DMS53 treated with DMSO at 0.1 percent for 48 hours (cell line): Measurements from ENCODE around the gene RHBDF1.
A peak's percentile ranks its signal among the peaks of the same experiment; 100 is the strongest.

ENCODE experiments used
- DNase-seq: peaks from one replicate; lab custom pipeline; 2025; ENCODE audit not compliant: unreplicated experiment; lab: John Stamatoyannopoulos, UW

RHBDF1 gene

DNA sequence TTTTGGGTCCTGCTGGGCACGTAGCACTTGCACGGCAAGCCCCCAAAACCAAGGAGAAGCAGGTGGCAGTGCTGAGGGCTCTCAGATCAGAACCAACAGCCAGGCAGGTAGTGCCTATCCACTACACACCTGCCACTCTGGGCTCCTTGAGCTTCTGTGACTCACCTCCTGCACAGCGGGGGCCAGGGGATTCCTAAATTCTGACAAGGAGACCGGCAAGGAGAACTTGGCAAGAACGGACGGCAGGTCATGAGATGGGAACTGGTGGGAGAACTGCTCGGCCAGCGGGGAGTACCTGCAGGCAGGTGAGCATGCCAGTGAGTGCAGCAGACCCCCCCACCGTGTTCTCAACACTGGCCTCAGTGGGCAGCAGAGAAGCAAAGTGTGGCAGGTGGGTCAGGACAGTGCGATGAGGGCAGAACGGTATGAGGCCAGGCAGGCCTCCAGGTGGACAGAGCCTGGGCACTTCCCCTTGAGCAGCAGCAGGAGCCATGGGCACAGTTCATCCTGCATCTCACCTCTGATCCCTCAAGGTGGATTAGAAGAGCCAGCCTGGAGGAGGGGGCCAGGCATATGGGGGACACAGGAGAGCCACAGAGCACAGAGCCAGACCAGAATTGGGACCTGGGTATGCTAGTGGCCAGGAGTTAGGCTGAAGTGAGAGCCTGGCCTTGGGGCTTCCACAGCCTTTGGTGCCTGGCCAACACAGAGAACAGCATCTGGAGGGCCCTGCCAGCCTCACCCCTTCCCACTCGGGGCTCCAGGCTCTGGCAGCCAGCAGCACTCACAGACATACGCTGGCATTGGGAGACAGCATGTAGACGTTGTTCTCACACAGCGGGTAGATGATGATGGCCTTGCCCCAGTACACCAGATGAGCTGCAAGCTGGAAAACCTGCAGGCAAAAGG lies 20.3 kb upstream of the RHBDF1 start:
- DNase-seq, result no peak

DNA sequence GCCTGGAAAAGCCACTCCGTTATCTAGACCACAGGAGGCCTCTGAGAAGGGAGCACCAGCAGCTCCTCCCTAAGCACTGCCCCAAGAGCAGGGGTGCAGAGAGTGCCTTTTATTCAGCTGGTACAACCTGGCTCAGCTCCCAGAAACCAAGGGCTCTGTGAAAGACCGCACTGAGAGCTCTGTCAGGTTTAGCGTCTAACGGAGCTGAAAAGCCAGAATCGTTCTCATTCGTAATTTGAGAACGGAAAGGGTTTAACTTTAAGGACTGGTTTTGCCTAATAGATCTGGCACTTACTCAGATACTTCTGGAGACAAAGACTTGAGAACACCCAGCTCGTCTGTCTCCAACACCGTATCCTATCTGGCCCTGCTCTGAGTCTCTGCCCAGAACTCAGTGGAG lies 19.1 kb upstream of the RHBDF1 start:
- DNase-seq, result no peak

DNA sequence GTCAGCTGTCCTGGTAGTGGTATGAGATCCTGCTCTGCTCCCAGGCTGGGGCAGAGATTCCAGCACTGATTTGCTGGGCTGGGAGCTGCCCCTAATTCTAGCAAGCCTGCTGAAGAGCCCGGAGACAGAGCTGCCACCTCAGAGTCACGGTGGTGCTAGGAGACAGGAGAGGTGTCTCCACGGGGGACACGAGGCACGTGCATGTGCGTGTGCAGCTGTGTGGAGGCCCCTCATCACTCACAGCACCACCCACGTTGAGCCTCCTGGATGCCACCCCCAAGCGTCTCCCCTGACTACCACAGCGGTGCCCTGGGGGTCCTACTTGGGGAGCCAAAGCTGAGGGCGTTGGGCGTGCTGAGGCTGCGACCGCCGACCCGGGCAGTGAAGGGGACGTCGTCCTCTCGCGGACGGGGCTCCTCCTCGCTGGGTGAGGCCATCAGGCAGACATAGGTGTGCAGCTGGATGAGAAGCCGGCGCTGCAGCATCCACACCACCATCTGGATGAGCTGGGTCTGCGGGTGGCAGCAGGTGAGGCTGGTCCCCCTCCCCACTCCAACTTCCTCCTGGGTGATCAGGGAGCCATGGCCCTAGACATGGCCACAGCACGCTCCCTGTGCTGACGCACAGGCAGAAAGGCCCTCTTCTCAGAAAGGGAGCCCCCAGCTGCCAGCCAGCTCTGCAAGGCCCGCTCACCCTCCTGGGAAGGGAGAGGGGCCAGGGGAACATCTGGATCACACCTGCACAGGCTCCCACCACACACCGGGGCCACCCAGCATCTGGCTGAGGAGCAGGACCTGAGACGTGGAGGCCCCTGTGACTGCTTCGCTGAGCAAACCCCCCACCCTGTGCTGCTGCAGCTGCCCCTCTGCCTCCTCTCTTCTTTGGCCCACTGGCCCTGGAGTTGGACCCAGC lies 17.2 kb upstream of the RHBDF1 start:
- DNase-seq, result no peak

DNA sequence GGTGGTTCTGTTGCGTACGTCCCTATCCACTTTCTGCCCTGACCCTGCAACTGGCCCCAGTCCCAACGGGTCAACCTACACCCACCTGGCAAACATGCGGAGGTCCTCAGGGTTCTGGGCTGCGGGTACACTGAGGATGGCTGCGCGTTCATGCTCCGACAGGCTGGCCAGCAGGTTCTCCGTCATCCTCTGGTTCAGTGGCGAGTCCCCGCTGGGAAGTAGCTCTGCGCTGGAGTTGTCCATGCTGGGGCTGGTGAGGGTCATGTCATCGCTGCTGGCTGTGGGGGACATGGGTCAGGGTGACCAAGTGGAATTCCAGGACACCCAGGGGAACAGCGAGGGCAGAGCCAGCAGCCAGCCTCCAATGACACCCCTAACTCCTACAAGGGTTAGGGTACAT lies 16.2 kb upstream of the RHBDF1 start:
- DNase-seq, result no peak

DNA sequence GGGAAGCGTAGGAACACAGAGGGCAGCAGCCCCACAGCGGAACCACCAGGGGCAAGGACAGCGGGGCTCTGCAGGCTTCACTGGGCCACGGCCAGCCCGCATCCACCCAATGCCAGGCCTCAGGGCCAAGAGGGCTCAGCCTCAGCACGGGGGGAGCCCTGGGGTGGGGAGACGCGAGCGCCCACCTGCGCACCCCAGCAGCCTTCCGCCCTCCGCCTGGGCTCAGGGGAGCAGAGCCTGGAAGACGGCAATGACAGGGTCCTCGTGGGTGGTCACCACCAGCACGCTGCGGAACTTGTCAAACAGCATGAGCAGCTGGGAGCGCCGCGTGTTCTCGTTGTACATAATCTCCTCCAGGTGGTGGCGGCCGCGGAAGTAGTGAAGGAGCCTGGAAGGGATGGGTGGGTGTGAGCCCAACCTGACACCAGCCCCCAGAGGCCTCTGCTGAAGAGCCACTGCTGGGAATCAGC lies 14.1 kb upstream of the RHBDF1 start:
- DNase-seq, result no peak

DNA sequence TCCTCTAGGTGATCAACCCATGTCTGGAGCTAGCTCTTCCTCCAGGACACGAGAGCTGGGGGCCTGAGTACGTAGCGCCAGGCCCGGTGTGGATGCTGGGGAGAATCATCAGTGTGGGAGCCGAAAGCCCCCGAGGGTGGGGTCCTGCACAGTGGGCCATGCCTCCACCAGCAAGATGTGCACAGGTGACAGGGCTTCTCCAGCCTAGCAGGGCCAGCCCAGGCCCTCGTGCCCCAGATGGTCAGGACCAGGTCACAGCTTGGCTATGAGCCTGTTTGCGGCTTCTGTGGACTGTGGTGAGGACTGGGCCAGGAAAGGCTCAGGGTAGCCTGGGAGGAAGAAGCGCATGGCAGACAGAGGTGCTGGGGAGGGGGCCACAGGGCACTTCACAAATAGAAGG lies 13.4 kb upstream of the RHBDF1 start:
- DNase-seq, result no peak

DNA sequence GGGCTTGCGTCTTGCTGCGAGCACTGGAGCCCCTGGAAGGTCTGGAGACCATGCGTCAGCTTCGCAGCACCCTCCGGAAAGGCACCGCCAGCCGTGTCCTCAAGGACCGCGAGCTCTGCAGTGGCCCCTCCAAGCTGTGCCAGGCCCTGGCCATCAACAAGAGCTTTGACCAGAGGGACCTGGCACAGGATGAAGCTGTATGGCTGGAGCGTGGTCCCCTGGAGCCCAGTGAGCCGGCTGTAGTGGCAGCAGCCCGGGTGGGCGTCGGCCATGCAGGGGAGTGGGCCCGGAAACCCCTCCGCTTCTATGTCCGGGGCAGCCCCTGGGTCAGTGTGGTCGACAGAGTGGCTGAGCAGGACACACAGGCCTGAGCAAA lies 13.0 kb upstream of the RHBDF1 start:
- no peak for DNase-seq

DNA sequence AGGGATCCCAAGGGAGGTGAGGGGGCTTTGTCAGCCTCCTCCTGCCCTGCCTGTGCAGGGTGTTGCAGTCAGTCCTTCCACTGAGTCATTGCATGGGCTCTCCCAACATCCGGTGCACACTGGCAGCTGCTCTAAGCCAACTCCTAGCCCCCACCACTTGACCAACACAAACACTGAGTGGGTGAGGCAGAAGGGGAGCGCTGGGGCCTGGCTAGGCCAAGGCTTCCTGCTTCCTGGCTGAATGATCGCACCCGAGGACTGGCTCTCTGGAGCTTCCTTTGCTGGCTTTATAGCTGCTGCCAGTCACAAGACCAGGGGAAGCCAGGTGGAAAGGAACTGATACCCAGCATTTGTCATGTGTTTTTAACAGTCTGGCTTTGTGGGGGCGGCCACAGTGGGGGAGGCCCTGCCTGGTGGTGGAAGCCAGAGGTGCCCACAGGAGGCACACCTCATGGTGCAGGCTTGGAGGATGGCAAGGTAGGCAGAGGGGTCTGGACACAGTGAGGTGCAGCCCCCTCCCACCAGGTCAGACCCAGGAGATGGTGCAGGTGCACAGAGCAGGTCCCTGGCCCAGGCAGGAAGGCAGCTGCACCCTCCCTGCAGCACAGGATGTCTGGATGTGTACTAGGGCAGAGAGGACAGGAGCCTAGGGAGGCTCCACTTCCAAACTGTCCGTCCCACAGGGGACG lies 12.4 kb upstream of the RHBDF1 start:
- peak; percentile 84 for DNase-seq

DNA sequence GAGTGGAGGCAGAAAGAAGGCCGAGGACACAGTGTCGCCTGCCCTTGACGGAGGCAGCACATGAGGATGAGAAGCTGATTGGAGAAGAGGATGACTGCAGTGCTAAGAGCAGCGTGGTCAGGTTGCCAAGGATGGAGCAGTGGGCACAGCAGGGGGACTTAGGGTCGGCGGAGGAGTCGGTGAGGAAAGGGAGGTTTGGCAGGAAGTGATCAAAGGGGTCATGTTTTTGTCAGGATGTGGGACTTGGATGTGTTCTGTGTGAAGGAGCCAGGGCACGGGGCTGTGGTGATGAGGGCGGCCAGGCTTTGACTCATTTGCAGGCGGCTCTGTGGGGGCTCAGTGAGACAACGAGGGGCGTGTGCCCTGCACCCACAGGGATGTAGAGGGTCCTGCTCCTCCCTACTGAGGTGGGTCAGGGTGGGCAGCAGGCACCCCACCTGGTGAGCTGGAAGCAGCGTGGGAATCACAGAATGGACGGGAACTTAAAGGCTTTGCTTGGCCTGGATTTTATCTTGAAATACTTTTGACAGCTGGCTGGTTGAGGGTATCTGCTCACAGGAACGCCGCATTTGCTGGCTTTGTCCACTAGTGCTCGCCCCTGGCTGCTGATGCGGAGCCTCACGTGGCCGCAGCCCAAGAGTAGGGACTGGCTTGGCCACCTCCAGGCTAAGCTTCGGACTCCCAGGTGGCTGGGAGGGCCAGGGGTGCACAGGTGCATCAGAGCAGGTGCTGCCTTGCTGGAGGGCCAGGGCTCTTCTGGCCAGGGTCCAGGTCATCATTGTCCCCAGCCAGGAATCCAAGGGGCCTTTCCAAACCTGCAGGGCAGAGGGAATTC lies 11.6 kb upstream of the RHBDF1 start:
- peak; percentile 72 for DNase-seq

DNA sequence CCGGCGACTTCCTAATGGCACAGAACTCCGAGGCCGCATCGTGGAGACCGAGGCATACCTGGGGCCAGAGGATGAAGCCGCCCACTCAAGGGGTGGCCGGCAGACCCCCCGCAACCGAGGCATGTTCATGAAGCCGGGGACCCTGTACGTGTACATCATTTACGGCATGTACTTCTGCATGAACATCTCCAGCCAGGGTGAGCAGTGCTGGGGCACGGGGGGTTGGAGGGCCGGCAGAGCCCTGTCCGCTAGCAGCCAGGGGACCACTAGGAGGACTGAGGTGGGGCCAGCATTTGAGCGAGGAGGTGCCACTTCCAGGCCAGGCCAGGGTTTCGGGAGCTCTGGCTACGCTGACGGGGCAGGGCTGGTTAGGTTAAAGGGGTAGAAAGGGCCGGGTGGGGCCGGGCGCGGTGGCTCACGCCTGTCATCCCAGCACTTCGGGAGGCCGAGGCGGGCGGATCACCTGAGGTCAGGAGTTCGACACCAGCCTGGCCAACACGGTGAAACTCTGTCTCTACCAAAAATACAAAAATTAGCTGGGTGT lies 10.7 kb upstream of the RHBDF1 start:
- no peak for DNase-seq

DNA sequence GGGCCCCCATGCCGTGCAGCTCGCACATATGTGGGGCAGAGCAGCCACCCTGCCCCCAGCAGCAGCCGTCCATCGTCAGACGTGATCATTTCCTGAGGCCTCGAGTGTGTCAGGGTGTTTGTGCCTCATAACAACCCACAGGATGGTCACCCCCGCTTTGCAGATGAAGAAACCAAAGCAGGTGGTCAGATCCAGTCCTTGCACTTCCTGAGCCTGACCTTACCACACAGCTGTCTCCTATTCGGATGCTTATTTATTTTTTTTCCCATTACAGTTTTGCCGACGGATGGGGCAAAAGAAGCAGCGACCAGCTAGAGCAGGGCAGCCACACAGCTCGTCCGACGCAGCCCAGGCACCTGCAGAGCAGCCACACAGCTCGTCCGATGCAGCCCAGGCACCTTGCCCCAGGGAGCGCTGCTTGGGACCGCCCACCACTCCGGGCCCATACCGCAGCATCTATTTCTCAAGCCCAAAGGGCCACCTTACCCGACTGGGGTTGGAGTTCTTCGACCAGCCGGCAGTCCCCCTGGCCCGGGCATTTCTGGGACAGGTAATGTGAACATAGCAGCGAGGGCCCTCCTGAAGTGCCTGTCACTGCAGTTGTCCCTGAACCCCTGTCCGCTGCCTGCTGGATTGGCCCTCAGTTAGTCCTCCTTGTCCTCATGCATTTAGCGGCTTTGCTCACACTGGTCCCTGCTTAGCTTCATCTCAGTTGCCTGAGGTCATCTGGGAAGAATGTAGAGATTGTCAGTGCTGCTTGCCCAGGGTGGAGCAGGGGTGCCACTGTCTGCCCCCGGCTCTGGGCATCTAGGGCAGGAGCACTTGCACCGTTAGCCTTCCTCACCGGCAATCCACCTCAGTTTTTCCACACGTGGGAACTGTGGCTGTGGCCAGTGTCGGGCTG lies 7.0 kb upstream of the RHBDF1 start:
- no peak for DNase-seq

DNA sequence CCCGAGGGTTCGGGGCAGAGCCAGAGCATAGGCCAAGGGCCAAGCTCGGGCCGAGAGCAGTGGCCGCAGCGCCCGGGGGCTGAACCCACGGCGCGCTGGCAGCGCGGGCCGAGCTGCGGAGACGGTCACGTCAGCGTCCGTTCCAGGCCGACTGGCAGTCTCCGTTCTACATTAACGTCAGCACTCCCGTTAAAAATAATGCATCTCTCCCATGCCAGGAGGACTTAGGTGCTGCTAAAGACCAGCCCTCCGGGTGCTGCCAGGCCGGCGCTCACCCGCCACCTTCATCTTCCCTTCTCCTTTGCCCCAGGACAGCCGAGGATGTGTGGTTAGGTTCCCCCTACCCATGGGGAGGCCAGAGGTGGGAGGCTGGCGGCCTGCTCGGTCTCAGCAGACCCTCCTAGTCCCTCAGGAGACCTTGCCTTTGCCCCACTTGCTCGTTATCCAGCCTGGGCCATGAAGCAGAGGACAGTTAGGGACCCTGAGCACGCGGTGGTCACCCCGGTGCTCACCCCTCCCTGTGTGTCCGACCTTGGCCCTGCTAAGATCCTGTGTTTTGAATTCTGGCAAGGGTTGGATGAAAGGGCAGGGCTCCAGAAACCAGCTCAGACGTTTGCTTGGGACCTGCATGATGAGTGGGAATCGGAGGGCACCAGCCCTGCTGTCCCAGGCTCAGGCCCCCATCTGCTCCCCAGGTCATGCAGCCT lies 6.2 kb upstream of the RHBDF1 start:
- DNase-seq, result no peak

DNA sequence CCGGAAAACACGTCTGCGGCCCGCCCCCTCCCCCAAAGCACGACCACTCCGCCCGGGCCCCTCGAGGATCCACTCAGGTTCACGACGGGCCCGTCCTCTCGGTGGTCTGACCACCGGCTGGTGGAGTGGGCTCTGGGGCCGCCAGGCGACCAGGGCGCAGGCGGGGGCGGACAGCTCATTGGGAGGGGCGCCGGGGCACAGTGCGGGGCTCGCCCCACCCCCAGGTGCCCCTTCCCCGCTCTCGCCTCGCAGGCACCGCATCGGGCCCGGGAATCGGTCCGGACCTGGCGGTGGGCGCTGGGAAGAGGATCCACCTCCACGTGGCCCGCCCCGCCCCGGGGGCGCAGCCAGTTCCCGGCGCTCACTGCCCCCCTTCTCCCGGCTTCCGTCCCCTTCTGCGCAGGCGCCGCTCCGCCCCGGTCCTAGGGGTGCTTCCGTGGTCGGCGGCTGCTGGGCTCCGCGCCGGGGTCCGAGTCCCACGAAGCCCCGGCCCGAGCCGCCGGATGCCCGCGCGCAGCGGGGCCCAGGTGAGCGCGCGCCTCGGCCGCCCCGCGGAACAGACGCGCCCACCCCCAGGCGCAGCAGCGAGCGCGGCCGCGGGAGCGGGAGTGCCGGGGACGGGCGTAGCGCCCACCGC lies 5.5 kb upstream of the RHBDF1 start, which contains the start of gene MPG:
TSS of gene MPG (plus strand) at position 419 of the 637 bp plus-strand sequence. CDS start at position 504, 85 bp downstream.
- no peak for DNase-seq

DNA sequence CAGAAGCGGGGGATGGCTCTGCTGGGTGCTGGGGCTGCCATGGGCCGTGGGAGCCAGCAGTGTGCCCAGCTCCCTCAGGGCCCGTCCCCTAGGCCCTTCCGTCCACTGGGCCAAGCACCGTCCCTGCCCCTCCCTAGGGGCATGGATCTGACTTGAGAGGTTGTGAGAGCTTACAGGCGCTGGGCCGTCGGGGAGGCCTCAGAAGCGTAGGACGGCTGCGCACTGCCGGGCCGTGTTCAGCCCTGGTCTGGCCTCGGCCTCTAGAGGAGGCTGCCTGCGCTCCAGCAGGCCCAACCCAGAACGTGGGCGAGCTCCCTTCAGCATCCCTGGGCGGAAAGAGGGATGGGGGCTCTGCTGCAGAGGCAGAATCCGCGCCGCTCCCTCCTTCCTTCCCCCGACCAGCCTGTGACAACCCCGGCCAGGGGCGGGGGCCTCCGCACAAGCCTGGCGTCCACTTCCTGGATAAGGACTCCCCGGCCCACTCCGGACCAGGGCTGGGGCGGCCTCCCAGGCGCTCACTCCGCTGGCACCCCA lies 4.9 kb upstream of the RHBDF1 start:
- DNase-seq, result peak; percentile 47

DNA sequence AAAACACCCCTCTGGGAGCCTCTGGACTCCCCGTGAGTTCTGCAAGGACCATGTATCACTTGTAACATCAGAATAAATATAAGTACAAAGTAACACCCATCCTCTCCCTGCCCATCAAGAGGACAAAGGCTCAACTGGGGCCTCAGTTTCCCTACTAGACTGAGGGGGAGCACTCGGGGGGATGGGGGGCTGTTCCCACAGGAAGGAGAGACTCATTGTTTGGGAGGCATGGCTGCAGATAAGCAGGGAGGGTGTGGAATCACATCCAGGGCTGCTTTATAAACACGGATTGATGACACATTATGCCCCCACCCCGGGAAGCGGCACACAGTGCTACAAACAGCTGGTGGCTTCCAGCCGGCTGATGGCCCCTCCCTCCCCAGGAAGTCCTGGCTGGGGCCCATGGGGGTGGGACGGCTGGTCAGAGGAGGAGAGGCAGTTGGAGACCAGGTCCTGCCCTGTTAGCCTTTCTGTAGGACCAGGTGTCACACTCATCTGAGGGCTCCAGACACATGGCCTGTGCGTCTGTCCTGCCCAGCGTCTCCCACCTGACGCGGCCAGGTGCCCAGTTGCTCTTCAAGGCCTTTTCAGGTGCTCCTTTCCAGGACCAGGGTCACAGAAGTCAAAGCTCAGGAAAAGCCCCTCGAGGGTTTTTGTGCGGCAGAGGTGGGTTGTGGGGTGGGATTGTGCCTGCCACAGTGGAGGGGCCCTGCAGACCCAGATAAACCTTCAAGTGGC lies 4.3 kb upstream of the RHBDF1 start:
- DNase-seq, result peak; percentile 46

DNA sequence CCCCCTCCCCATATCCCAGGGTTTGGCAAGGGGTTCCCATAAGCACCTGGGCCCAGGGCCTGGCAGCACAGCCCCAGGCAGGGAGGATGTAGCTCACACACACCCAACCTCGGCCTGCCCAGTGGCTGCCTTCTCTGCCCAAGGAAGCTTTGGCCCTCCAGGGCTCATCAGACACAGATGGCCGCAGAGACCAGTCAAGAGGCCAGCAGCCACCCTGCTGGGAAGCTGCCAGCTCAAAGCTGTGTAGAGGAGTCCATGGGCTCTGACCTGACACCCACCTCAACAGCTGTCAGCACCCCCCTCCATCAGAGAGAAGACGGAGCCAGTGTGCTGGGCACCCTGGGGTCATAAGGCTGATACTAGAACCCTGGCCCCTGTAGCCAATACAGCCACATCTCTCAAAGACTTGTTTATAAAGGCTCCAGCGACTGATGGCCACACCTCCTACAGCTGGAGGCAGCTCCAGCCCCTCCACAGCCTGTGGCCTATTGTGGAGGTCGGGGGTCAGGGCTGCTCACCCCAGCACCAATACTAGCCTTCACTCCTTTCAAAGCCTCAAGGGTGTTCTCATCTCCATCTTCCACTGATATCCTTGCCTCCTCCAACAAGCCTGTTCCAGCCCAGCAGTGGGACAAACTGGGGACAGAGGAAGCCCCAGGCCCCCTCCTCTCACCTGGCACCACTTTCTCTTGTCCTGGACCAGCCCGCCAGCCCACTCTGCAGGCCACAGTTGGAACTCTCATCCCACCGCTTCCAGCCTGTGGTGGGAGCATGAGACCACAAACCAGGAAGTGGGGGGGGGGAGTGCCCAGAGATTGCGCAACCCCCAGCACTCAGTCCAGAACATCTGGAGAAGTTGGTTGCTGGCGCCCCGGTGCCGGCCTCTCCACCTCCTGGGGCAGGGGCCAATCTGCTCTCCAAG lies 3.4 kb upstream of the RHBDF1 start:
- no peak for DNase-seq
